ENCODE results near the gene ADGRL4. TPM values are rescaled to one million over a fixed set of nuclear protein-coding genes. Genes with fewer than 3 reads are reported as not detected.
A peak's percentile ranks its signal among the peaks of the same experiment; 100 is the strongest.

Gene ADGRL4
- total and polyA plus RNA-seq, 8 donors = 0.87 to 25.9 (median 6.7) TPM

- peaks cover 6 to 20% (median 10%) of the 10 kb centered on the region in 4 donors for H3K9me3 ChIP-seq
- no peaks in the 10 kb centered on the region for H3K36me3 ChIP-seq
- H3K4me1 ChIP-seq = no peaks in the 10 kb centered on the region
- intact Hi-C loops (cut with DNase I; ENCODE audit: low total_unique reads) = no loop called here
- DNase-seq = no peak
- no peak overlapping the region for H3K4me3 ChIP-seq
- H3K27ac ChIP-seq = no peak overlapping the region
- 75 to 88% (median 77%) methylated on average over 2 of the region's 2 CpGs for WGBS, 5 donors
- TF ChIP-seq POLR2AphosphoS5 (IDR thresholded peaks at IDR 0.05) (no peak), POLR2A (IDR thresholded peaks at IDR 0.05) (no peak), EP300 (IDR thresholded peaks at IDR 0.05) (no peak), CTCF (IDR thresholded peaks at IDR 0.05) (no peak)
- H3K27me3 ChIP-seq = no peaks in the 10 kb centered on the region
These were observed 30.6 kb upstream of the ADGRL4 start for GRCh38 chr1:79037085-79037484.

GRCh38 chr1:79012500-79012899 lies 6.0 kb upstream of the ADGRL4 start:
- Histone ChIP-seq H3K36me3 (no peaks in the 10 kb centered on the region), H3K4me3 (no peak overlapping the region), H3K9me3 (no peaks in the 10 kb centered on the region), H3K4me1 (no peaks in the 10 kb centered on the region), H3K27me3 (no peaks in the 10 kb centered on the region), H3K27ac (no peak overlapping the region)
- no peak for DNase-seq
- TF ChIP-seq CTCF (IDR thresholded peaks at IDR 0.05) = no peak
- WGBS, 5 donors = 71 to 86% (median 76%) methylated on average over 2 of the region's 2 CpGs
- intact Hi-C loops (cut with DNase I; ENCODE audit: low total_unique reads) = no loop called here

- H3K4me1 ChIP-seq = no peaks in the 10 kb centered on the region
- peaks cover 0 to 5% (median 0%) of the 10 kb centered on the region in 4 donors for H3K9me3 ChIP-seq
- intact Hi-C loops (cut with DNase I; ENCODE audit: low total_unique reads) = no loop called here
- no peaks in the 10 kb centered on the region for H3K36me3 ChIP-seq
- WGBS, 5 donors = 67 to 79% (median 71%) methylated on average over 4 of the region's 4 CpGs
- no peak for DNase-seq
- H3K27ac ChIP-seq = no peak overlapping the region
- no peak for TF ChIP-seq POLR2AphosphoS5 (IDR thresholded peaks at IDR 0.05)
- TF ChIP-seq EP300 (IDR thresholded peaks at IDR 0.05) = no peak
- no peak for TF ChIP-seq CTCF (IDR thresholded peaks at IDR 0.05)
- no peak for TF ChIP-seq POLR2A (IDR thresholded peaks at IDR 0.05)
- H3K27me3 ChIP-seq = peaks cover 0 to 12% (median 5%) of the 10 kb centered on the region in 3 donors
- H3K4me3 ChIP-seq = no peak overlapping the region
These were observed 4.1 kb upstream of the ADGRL4 start for GRCh38 chr1:79010589-79010988.

GRCh38 chr1:79005945-79006344 lies 585 bp downstream of the ADGRL4 start:
- Histone ChIP-seq H3K9me3 (peaks cover 0 to 5% (median 0%) of the 10 kb centered on the region in 4 donors), H3K36me3 (no peaks in the 10 kb centered on the region), H3K4me1 (no peaks in the 10 kb centered on the region), H3K4me3 (peak overlapping the region; percentile 3 to 28 (median 20)), H3K27ac (peak overlapping the region in 4 of 5 donors; percentile 48 to 74 (median 58)), H3K27me3 (peaks cover 0 to 12% (median 5%) of the 10 kb centered on the region in 3 donors)
- 68 to 82% (median 81%) methylated on average over 4 of the region's 4 CpGs for WGBS, 5 donors
- peak in 1 of 2 donors; percentile 2 for DNase-seq
- TF ChIP-seq CTCF (IDR thresholded peaks at IDR 0.05) (no peak), EP300 (IDR thresholded peaks at IDR 0.05) (no peak), POLR2A (IDR thresholded peaks at IDR 0.05) (no peak), POLR2AphosphoS5 (IDR thresholded peaks at IDR 0.05) (no peak)
- intact Hi-C loops (cut with DNase I; ENCODE audit: low total_unique reads) = no loop called here
